CD4-positive, alpha-beta T cell (primary cell): ENCODE results near the gene ANO6. TPM values are rescaled to one million over a fixed set of nuclear protein-coding genes. Genes with fewer than 3 reads are reported as not detected.

Experiments used
- ATAC-seq: fragments of 200-7000 bp; cut with Tn5 transposase; one replicate; pipeline ENCODE4 v1.10.0; 2022; ENCODE audit warnings: mild to moderate bottlenecking; ENCODE audit not compliant: poor library complexity
- CTCF ChIA-PET: fragments of 350-600 bp; sonication (Branson Sonifier 250); formaldehyde crosslinking; loops from one replicate; lab custom pipeline; 2021; ENCODE audit warnings: antibody characterized with exemption, inconsistent platforms; lab: Charles Lee
- POLR2A ChIA-PET: fragments of 350-600 bp; sonication (Branson Sonifier 250); formaldehyde crosslinking; loops from one replicate; lab custom pipeline; 2021; ENCODE audit warnings: antibody characterized with exemption, inconsistent platforms; lab: Charles Lee
- DNase-seq, 14 experiments: peaks; one replicate each; pipeline ENCODE4 v3.0.0-alpha.2; 2013 to 2020; ENCODE audit warnings: mixed read lengths in 2 of 14
- H3K27ac ChIP-seq, 2 donors: one replicate each; pipeline versions ENCODE4 v1.5.1 to v1.7.0; 2013; ENCODE audit warnings: low read length in 2 of 2, low read depth in 1 of 2, mild to moderate bottlenecking in 1 of 2
- H3K27me3 ChIP-seq, 2 experiments: 1 replicate in 1 of 2; 2 replicates in 1 of 2; pipeline versions ENCODE4 v1.6.1 to v1.7.0; 2013; ENCODE audit warnings: low read length in 2 of 2, control low read depth in 1 of 2, mild to moderate bottlenecking in 1 of 2, moderate library complexity in 1 of 2; ENCODE audit not compliant: insufficient read depth in 2 of 2, control insufficient read depth in 1 of 2
- H3K36me3 ChIP-seq: one replicate; pipeline ENCODE4 v1.6.1; 2013; ENCODE audit warnings: low read length, control low read depth; ENCODE audit not compliant: insufficient read depth
- H3K4me1 ChIP-seq: one replicate; pipeline ENCODE4 v1.6.1; 2013; ENCODE audit warnings: low read length, control low read depth; ENCODE audit not compliant: insufficient read depth
- H3K4me3 ChIP-seq: one replicate; pipeline ENCODE4 v1.5.1; 2013; ENCODE audit warnings: mild to moderate bottlenecking, low read length, moderate library complexity
- H3K9me3 ChIP-seq, 2 experiments: 1 replicate in 1 of 2; 2 replicates in 1 of 2; pipeline versions ENCODE4 v1.6.1 to v1.7.0; 2013; ENCODE audit warnings: low read length in 2 of 2, mild to moderate bottlenecking in 2 of 2, control low read depth in 1 of 2, moderate library complexity in 1 of 2; ENCODE audit not compliant: control insufficient read depth in 1 of 2, insufficient read depth in 1 of 2
- H3K27ac Mint-ChIP-seq: one replicate; pipeline ENCODE4 v1.8.0; 2020; ENCODE audit warnings: mixed read lengths
- H3K27me3 Mint-ChIP-seq: one replicate; pipeline ENCODE4 v1.8.0; 2021; ENCODE audit warnings: mixed read lengths
- H3K36me3 Mint-ChIP-seq: one replicate; pipeline ENCODE4 v1.8.0; 2021; ENCODE audit warnings: low read depth, mixed read lengths
- H3K4me1 Mint-ChIP-seq: one replicate; pipeline ENCODE4 v1.8.0; 2021; ENCODE audit warnings: low read depth, mixed read lengths
- H3K4me3 Mint-ChIP-seq: one replicate; pipeline ENCODE4 v1.8.0; 2020; ENCODE audit warnings: mild to moderate bottlenecking, mixed read lengths
- H3K9me3 Mint-ChIP-seq: one replicate; pipeline ENCODE4 v1.8.0; 2020; ENCODE audit warnings: mixed read lengths
- CTCF ChIP-seq: fragments of 200-600 bp; IDR thresholded peaks from one replicate; pipeline ENCODE4 v1.8.0; 2022; ENCODE audit warnings: antibody characterized with exemption, mild to moderate bottlenecking
- intact Hi-C, 2 experiments: fragments of 100-400 bp; cut with DNase I in 1 of 2; cut with micrococcal nuclease in 1 of 2; formaldehyde crosslinking; loops; one replicate each; pipeline versions ENCODE4 v1.15.1 to v1.9.0; 2023 to 2025; cut with DNase I, micrococcal nuclease
- total RNA-seq, 174 experiments: library from RNA in 2 of 174; stranded (reverse) in 2 of 174; gene quantifications; one replicate each; pipeline ENCODE4 v1.2.3 and lab custom pipeline; 2021 to 2026

ANO6 gene
- total RNA-seq, 2 experiments from 2014 or later = 11.6 to 11.7 TPM

- intact Hi-C loops = no loop called here
- Mint-ChIP-seq H3K4me3 (no peak overlapping the region), H3K27me3 (no peaks in the 10 kb centered on the region), H3K4me1 (peaks cover 43% of the 10 kb centered on the region), H3K9me3 (no peaks in the 10 kb centered on the region), H3K36me3 (no peaks in the 10 kb centered on the region), H3K27ac (no peak overlapping the region)
- H3K36me3 ChIP-seq = no peaks in the 10 kb centered on the region
- ATAC-seq (no peak), DNase-seq (no peak)
- ChIA-PET CTCF (no interaction called here), POLR2A (no interaction called here)
- H3K9me3 ChIP-seq = no peaks in the 10 kb centered on the region
- H3K4me1 ChIP-seq = no peaks in the 10 kb centered on the region
- no peaks in the 10 kb centered on the region for H3K27me3 ChIP-seq
- TF ChIP-seq CTCF = no peak
- no peak overlapping the region for H3K4me3 ChIP-seq
- H3K27ac ChIP-seq = no peak overlapping the region
These were observed 38.4 kb downstream of the ANO6 start for GRCh38 chr12:45254254-45254653.

GRCh38 chr12:45256721-45257120 is 40.8 kb downstream of the ANO6 start:
- Histone ChIP-seq H3K9me3 (no peaks in the 10 kb centered on the region), H3K4me1 (peaks cover 9% of the 10 kb centered on the region), H3K27me3 (no peaks in the 10 kb centered on the region), H3K36me3 (no peaks in the 10 kb centered on the region), H3K27ac (no peak overlapping the region), H3K4me3 (no peak overlapping the region)
- ChIA-PET POLR2A (no interaction called here), CTCF (no interaction called here)
- H3K36me3 Mint-ChIP-seq = no peaks in the 10 kb centered on the region
- no peaks in the 10 kb centered on the region for H3K9me3 Mint-ChIP-seq
- TF ChIP-seq CTCF = no peak
- H3K27ac Mint-ChIP-seq = no peak overlapping the region
- no peaks in the 10 kb centered on the region for H3K27me3 Mint-ChIP-seq
- DNase-seq (no peak), ATAC-seq (no peak)
- no peak overlapping the region for H3K4me3 Mint-ChIP-seq
- intact Hi-C loops = no loop called here
- H3K4me1 Mint-ChIP-seq = peaks cover 53% of the 10 kb centered on the region

- ChIA-PET CTCF (interaction anchor here (0.6 kb wide), 1 partner anchor 33 kb away, joined by 3 read pairs; no protein-coding TSS in a partner anchor), POLR2A (no interaction called here)
- intact Hi-C loops = no loop called here
- DNase-seq = peak in 1 of 14 experiments; percentile 6
- Histone ChIP-seq H3K27ac (no peak overlapping the region), H3K27me3 (no peaks in the 10 kb centered on the region), H3K9me3 (no peaks in the 10 kb centered on the region), H3K4me3 (no peak overlapping the region), H3K4me1 (peaks cover 9% of the 10 kb centered on the region), H3K36me3 (no peaks in the 10 kb centered on the region)
- Mint-ChIP-seq H3K9me3 (no peaks in the 10 kb centered on the region), H3K4me3 (no peak overlapping the region), H3K36me3 (no peaks in the 10 kb centered on the region), H3K27me3 (no peaks in the 10 kb centered on the region), H3K27ac (no peak overlapping the region), H3K4me1 (peaks cover 49% of the 10 kb centered on the region)
- ATAC-seq = no peak
- TF ChIP-seq CTCF = no peak
These were observed 41.5 kb downstream of the ANO6 start for GRCh38 chr12:45257185-45257930.
